Psoas muscle (tissue), 8 donors: ENCODE measurements around the gene GTF2E1. TPM values are rescaled to one million over a fixed set of nuclear protein-coding genes. Genes with fewer than 3 reads are reported as not detected.
"Not testable (repeated sequence)": the region's sequence is repeated elsewhere in the genome, so short reads cannot be mapped to it uniquely, and the experiment has no call there.

Source experiments
- ATAC-seq, 4 donors: fragments of 200-7000 bp; cut with Tn5 transposase; one replicate each; pipeline ENCODE4 v1.9.1; 2020; ENCODE audit warnings: moderate library complexity in 3 of 4, mild to moderate bottlenecking in 2 of 4
- DNase-seq, 2 donors: peaks; one replicate each; pipeline ENCODE4 v3.0.0-alpha.2; 2020
- H3K27ac ChIP-seq: fragments of 200-600 bp; one replicate; pipeline ENCODE4 v1.8.0; 2022
- H3K27me3 ChIP-seq, 3 donors: fragments of 200-600 bp in 1 of 3; one replicate each; pipeline versions ENCODE4 v1.6.1 to v1.8.0; 2013 to 2022; ENCODE audit warnings: low read length in 2 of 3, mild to moderate bottlenecking in 2 of 3, moderate library complexity in 1 of 3; ENCODE audit not compliant: insufficient read depth in 3 of 3
- H3K36me3 ChIP-seq, 2 donors: fragments of 200-600 bp in 1 of 2; one replicate each; pipeline versions ENCODE4 v1.6.1 to v1.8.0; 2013 to 2022; ENCODE audit warnings: low read depth in 1 of 2, mild to moderate bottlenecking in 1 of 2, moderate library complexity in 1 of 2; ENCODE audit not compliant: insufficient read depth in 1 of 2
- H3K4me1 ChIP-seq: fragments of 200-600 bp; one replicate; pipeline ENCODE4 v1.8.0; 2022
- H3K4me3 ChIP-seq: fragments of 200-600 bp; one replicate; pipeline ENCODE4 v1.8.0; 2022; ENCODE audit warnings: mild to moderate bottlenecking
- H3K9me3 ChIP-seq: fragments of 200-600 bp; one replicate; pipeline ENCODE4 v1.8.0; 2022
- WGBS, 3 donors: extraction: QIAGEN DNeasy Blood & Tissue Kit; methylation state at CpG; one replicate each; pipeline versions ENCODE4 v1.1.6 to v1.1.7; 2013; 5-methylcytosine and 5-hydroxymethylcytosine counted together
- intact Hi-C, 2 donors: fragments of 100-400 bp; cut with DNase I; formaldehyde crosslinking; loops; one replicate each; pipeline versions ENCODE4 v1.11.0 to v1.14.2; 2022
- polyA plus RNA-seq, 3 donors: library from polyadenylated mRNA; stranded (reverse); fragments of 200-250 nt; gene quantifications; one replicate each; pipeline ENCODE4 v1.2.3, GENCODE V29; 2013
- total RNA-seq, 4 donors: library from RNA; stranded (reverse); fragmentation: NEBNext Ultra II Directional in 2 of 4; extraction: Animal tissue kit (Norgen Biotek cat#: 25700) in 2 of 4; gene quantifications; one replicate each; pipeline versions ENCODE4 v1.2.1 to v1.2.4, GENCODE V29; 2021 to 2023
- TF ChIP-seq, protein P1 (sequence below): fragments of 200-600 bp; IDR thresholded peaks from one replicate; pipeline ENCODE4 v1.8.0; 2022; ENCODE audit warnings: antibody characterized with exemption
- donor health status: healthy with polysubstance abuse.
- donor health status: DM: no; HTN: no; CAD: no; lungs with moderate emphysema.
- donor health status: Bipolar disorder and iron deficiency.
- donor health status: healthy.
- donor health status: DM: yes; HTN: yes; CAD: no.
- donor health status: DM: no; HTN: no; CAD: no.
- donor health status: DM: no; HTN: no; CAD: no.
- donor health status: DM: yes; HTN: yes; CAD: no.

Gene GTF2E1
- total and polyA plus RNA-seq, 7 donors = 5.0 to 19.8 (median 12.5) TPM

- TF ChIP-seq, protein P1, sequence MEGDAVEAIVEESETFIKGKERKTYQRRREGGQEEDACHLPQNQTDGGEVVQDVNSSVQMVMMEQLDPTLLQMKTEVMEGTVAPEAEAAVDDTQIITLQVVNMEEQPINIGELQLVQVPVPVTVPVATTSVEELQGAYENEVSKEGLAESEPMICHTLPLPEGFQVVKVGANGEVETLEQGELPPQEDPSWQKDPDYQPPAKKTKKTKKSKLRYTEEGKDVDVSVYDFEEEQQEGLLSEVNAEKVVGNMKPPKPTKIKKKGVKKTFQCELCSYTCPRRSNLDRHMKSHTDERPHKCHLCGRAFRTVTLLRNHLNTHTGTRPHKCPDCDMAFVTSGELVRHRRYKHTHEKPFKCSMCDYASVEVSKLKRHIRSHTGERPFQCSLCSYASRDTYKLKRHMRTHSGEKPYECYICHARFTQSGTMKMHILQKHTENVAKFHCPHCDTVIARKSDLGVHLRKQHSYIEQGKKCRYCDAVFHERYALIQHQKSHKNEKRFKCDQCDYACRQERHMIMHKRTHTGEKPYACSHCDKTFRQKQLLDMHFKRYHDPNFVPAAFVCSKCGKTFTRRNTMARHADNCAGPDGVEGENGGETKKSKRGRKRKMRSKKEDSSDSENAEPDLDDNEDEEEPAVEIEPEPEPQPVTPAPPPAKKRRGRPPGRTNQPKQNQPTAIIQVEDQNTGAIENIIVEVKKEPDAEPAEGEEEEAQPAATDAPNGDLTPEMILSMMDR = no peak
- intact Hi-C loops = no loop called here
- Histone ChIP-seq H3K36me3 (peaks cover 4 to 28% of the 10 kb centered on the region in 2 donors), H3K4me3 (no peak overlapping the region), H3K27ac (no peak overlapping the region), H3K4me1 (no peaks in the 10 kb centered on the region), H3K27me3 (no peaks in the 10 kb centered on the region), H3K9me3 (no peaks in the 10 kb centered on the region)
- DNase-seq (no peak), ATAC-seq (no peak)
- 87 to 90% (median 88%) methylated on average over 4 of the region's 4 CpGs for WGBS, 3 donors
Measured at GRCh38 chr3:120775411-120775810, 32.9 kb downstream of the GTF2E1 start.

- WGBS, 3 donors = 97 to 98% (median 97%) methylated on average over 3 of the region's 3 CpGs
- Histone ChIP-seq H3K4me1 (peaks cover 3% of the 10 kb centered on the region), H3K36me3 (peaks cover 4 to 21% of the 10 kb centered on the region in 2 donors), H3K27me3 (no peaks in the 10 kb centered on the region), H3K9me3 (no peaks in the 10 kb centered on the region), H3K4me3 (no peak overlapping the region), H3K27ac (no peak overlapping the region)
- intact Hi-C loops = no loop called here
- ATAC-seq (no peak), DNase-seq (no peak)
- TF ChIP-seq, protein P1 = no peak
Measured at GRCh38 chr3:120778776-120779175, 36.2 kb downstream of the GTF2E1 start.

DNA sequence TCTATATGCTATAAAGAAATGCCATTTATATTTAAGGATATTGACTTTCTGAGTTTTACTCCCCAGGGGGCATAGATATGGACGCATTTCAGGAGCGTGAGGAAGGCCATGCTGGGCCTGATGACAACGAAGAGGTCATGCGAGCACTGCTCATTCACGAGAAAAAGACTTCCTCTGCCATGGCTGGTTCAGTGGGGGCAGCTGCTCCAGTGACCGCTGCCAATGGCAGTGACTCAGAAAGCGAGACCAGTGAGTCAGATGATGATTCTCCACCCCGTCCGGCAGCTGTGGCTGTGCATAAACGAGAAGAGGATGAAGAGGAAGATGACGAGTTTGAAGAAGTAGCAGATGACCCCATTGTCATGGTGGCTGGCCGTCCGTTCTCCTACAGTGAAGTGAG is 38.4 kb downstream of the GTF2E1 start:
- Histone ChIP-seq H3K4me1 (peaks cover 3% of the 10 kb centered on the region), H3K9me3 (no peaks in the 10 kb centered on the region), H3K36me3 (peaks cover 0 to 20% of the 10 kb centered on the region in 2 donors), H3K4me3 (no peak overlapping the region), H3K27me3 (no peaks in the 10 kb centered on the region), H3K27ac (peak overlapping the region; percentile 68)
- DNase-seq (peak; percentile 64 to 78), ATAC-seq (peak; percentile 97 to 99 (median 99))
- 41 to 69% (median 48%) methylated on average over 13 of the region's 13 CpGs for WGBS, 3 donors
- TF ChIP-seq, protein P1 = no peak
- intact Hi-C loops = no loop called here

GRCh38 chr3:120785832-120786231 is 43.3 kb downstream of the GTF2E1 start:
- H3K27me3 ChIP-seq, H3K4me1 ChIP-seq, DNase-seq, ATAC-seq, H3K27ac ChIP-seq, H3K4me3 ChIP-seq, intact Hi-C loops, H3K9me3 ChIP-seq, H3K36me3 ChIP-seq: not testable (repeated sequence)
- WGBS, 3 donors = 67 to 76% (median 69%) methylated on average over 5 of the region's 5 CpGs

DNA sequence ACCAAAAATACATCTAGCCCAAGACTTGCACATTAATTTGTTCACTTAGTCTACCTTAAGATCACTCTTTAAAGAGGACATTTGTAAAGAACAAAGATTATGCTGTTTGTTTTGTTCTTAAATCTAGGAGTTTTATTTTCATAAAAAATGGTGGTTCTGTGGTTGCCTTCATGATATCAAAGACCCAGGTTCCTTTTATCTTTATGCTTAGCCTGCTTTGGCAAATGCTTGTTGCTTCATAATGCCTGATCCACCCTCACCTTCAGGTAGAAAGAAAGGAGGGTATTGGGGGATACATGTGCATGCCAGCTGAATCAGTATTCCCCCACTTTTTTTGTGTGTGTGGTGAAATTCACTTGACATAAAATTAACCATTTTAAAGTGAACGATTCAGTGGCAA is 48.5 kb downstream of the GTF2E1 start:
- TF ChIP-seq, protein P1 = no peak
- no peaks in the 10 kb centered on the region for H3K27me3 ChIP-seq
- ATAC-seq = no peak
- H3K36me3 ChIP-seq = no peaks in the 10 kb centered on the region
- H3K27ac ChIP-seq = no peak overlapping the region
- DNase-seq = no peak
- intact Hi-C loops = loop anchor here in 1 of 2 donors (10.0 kb wide), 1 partner anchor 376 kb away; no protein-coding TSS in a partner anchor
- H3K9me3 ChIP-seq = no peaks in the 10 kb centered on the region
- 79 to 84% (median 81%) methylated on average over 1 of the region's 1 CpG for WGBS, 3 donors
- H3K4me3 ChIP-seq = no peak overlapping the region
- H3K4me1 ChIP-seq = no peaks in the 10 kb centered on the region
